COR-L47 (cell line): ENCODE results near the gene A4GALT.
"Not testable (repeated sequence)": the region's sequence is repeated elsewhere in the genome, so short reads cannot be mapped to it uniquely, and the experiment has no call there.

Experiments
- DNase-seq: peaks from one replicate; lab custom pipeline; 2025; lab: John Stamatoyannopoulos, UW

Gene A4GALT

DNA sequence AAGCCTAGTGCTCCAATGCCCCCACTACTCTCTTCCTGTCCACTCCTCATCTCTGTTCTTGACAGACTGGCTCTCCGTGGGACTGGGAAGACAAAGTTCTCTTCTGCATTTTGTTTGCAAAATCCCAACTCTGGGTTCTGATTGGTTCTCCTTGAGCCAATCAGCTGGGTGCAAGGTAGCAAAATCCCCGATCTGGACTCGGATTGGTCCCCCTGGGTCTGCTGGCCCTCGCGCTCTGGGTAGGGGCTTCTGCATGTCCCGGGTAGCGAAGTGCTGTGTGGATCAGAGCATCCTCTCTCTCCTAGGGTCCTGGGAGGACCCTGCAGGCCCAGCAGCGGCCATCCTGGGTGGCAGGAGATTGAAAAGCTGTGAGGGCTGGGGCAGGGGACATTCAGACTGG lies 22.3 kb upstream of the A4GALT start:
- DNase-seq = no peak

DNA sequence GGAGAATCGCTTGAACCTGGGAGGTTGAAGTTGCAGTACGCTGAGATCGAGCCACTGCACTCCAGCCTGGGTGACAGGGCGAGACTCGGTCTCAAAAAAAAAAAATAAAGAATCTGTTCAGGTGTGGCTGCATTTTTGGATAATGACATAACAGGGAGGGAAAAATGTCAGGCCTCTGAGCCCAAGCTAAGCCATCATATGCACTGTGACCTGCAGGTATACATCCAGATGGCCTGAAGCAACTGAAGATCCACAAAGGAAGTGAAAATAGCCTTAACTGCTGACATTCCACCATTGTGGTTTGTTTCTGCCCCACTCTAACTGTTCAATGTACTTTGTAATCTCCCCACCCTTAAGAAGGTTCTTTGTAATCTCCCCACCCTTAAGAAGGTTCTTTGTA lies 19.6 kb upstream of the A4GALT start:
- not testable (repeated sequence) for DNase-seq

DNA sequence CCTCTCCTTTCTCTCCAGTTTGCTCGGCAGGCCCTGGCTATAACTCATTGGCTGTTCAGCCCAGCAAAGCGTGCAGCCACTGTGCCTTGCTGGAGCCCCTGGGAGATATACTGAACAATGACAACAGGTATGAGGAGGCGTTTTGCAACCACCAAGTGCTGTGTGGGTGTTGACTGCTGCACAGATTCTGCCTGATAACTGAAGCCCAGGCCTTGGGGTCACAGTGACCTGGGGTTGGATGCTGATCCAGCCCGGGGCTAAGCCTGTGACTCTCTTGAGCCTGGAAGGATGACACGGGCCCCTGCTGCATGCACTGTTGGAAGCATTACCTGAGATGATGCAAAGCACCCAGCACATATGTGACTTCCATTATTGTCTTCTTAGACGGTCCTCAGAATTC lies 13.7 kb upstream of the A4GALT start:
- DNase-seq = no peak

DNA sequence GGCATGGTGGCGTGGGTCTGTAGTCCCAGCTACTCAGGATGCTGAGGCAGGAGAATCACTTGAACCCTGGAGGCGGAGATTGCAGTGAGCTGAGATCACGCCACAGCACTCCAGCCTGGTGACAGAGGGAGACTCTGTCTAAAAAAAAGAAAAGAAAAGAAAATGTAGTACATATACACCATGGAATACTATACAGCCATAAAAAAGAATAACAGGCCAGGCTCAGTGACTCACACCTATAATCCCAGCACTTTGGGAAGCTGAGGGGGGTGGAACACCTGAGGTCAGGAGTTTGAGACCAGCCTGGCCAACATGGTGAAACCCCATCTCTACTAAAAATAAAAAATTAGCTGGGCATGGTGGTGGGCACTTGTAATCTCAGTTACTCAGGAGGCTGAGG lies 12.7 kb upstream of the A4GALT start:
- not testable (repeated sequence) for DNase-seq

DNA sequence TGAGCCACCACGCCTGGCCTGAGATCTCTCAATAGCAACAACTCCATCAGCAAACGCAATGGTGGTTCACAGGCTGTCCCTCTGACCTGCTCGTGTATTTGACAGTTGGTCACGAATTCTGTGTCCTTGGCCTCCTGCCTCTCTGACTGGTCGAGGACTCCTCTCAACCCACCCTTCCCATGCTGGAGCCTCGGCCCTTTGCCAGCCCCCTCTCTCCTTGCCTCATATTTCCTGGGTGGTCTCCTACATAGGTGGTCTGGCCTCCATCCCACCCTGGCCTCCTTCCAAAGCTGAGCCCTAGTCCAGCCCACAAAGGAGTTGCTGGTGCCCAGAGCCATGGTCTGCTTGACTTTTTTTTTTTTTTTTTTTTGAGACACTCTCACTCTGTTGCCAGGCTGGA lies 11.4 kb upstream of the A4GALT start:
- no peak for DNase-seq

DNA sequence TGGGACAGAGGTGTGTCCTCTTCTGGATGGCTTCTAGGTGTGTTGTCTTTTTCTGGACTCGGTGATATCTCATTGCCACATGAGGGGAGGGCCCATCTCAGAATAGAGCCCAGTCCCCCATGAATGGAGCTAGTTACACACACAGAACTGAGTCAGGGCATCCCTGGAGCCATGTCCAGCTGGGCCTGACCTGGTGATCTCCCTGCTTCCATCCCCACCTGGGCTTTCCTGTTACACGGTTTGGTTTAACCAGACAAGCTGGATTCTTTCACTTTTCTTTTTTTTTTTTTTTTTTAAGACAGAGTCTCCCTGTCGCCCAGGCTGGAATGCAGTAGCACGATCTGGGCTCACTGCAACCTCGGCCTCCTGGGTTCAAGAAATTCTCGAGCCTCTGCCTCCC lies 6.1 kb upstream of the A4GALT start:
- no peak for DNase-seq

DNA sequence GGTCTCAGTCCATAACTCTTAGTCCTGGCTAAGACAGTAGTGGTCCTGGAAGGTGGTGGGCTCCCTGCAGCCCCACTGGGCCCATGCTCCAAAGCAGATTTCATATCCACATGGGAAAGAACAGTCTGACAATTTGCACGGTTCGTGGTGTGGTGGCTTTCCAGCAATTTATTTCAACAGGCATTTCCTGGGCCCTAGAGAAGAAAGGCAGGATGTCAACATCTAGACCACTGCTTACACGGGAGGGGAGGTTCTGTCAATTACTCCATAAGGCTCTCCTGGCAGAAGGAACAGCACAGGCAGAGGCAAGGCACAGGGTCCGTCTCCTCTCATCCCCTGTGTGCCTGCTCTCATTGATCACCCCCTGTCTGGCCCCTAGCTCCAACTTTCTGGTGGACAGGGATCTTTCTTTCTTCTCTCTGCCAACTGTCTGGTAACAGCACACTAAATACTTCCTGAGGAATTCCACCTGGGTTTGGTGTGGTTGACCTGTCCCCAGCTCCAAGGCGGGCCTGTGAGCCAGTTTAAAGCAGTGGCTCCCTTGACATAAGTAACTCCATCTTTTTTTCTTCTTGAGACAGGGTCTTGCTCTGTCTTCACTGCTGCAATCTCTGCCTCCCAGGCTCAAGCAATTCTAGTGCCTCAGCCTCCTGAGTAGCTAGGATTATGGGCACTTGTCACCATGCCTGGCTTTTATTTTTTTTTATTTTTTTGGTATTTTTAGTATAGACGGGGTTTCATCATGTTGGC lies 5.1 kb upstream of the A4GALT start:
- no peak for DNase-seq

DNA sequence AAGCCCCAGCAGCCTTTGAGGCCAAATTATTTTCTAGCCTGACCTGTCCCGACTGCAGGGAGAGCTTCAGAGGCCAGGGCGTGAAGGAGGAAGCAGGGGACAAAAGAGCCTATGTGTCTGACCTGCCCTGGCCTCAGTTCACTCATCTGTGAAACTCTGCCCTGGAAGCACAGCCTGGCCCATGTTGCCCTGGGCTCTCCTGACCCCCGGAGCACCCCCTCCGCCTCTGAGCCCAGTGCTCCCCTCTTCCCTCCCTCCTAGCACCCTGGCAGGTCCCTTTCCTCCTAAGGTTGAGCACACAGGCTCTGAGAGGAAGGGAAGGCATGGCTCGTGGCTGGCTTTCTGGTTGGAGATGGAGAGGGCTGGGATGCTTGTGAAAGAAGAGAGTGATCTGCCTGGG lies 3.4 kb upstream of the A4GALT start:
- no peak for DNase-seq

DNA sequence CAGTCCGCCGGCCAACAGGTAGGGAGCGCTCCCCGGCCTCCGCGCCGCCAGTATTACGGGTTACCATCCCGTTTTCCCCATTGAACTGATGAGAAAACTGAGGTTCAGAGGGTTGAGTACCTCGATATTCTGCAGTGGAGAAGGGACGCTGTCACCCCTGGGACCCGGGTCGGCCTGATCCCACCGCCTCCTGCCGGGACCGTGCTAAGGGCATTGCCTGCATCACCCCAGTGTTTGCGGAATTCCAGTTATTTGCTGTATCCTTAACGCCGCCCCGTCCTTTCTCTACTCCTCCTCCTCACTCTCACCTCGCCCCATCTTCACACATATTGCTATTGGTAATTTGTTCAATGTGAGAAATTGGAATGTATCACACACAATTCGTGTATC lies 370 bp upstream of the A4GALT start:
- no peak for DNase-seq

DNA sequence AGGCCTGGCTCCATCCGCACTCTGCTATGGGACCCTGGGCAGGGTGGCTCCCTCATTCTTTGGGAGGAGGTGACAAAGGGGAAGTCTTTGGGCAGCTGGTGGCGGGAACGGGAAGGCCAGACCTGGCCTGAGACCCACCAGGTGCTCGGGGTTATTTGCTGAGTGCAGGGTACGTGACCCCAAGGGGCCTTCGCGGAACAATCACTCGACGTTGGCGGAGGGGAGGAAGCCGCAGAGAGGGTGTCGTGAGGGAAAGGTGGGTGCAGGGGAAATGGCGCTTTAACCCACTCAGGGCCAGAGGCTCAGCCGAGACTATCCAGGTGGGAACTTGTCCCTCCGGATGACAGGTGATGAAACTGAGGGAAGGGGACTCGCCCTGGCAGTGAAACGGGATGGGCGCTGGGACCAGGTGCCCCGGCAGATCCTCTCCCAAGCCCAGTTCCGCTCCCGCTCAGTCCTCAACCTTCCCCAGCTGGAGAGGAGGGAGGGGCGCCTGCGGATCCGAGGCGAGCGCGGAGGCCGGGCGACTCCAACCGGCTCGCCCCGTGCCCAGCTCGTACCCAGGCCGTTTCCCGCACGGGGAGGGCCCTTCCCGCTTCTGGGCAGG lies 911 bp downstream of the A4GALT start:
- no peak for DNase-seq

DNA sequence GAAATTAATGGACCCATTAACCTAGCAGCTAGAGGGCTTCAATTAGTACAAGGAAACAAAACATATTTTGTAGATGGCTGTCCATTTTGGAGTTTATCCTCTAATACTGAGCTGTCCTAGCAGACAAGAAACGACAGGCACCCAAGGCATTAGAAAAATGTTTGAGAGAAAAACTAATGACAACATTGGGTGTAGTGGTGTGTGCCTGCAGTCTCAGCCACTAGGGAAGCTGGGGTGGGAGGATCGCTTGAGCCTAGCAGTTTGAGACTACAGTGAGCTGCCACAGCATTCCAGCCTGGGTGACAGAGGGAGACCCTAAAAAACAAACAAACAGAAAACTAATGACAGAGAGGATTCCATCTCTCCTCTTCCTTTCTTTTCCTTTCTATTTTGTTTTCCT lies 1.5 kb downstream of the A4GALT start:
- DNase-seq = no peak

DNA sequence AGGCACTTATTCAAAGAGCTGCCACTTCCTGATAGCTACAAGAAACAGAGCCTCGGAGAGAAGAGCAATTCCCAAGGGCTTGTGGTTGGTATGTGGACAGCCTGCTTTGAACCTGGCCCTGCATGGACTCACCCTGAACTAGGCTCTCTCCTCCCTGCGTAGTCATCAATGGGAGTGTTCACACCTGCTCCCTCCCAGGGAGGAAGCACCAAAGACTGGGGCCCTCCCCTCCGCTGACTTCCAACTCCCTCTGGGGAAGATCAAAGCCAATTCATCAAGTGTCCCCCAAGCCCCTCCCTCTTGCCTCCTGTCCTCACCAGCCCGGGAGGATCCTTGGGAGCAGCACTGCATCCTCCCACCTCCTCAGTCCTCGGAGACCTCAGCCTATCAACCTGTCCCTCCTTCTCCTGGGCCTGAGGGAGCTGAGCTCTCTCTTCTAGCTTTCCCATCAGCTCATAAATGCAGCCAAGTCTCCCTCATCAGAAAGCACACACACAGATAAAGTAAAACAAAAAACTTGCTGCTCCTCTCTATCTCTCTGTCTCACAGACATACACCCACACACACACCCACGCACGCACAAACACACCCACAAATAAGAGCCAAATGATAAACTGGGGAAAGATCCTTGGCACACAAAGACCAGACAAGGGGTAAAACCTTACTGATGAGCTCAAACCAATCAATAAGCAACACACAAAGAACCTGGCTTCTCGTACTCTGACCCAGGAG lies 3.3 kb downstream of the A4GALT start:
- DNase-seq = no peak

DNA sequence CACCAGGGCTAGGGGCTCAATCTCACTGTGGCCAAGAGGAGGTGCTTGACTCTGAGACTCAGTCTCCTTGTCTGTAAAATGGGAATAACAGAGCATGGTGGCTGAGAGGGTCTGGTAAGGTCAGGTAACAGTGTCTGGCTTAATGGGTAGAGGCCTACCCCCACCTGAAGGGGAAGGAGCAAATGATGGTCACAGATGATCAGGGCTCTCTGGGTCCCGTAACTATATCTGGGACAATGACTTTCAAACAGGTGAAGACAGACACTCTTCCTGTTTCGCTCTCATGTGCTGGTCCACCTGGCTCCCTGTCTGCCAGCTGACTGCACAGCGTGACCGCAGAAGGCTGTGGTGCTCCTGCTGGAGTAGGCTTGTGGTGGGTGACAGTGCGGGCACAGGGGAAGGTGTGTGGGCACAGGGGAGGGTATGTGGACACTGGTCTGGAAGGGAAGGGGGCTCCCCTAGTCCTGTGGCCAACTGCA lies 4.0 kb downstream of the A4GALT start:
- no peak for DNase-seq

DNA sequence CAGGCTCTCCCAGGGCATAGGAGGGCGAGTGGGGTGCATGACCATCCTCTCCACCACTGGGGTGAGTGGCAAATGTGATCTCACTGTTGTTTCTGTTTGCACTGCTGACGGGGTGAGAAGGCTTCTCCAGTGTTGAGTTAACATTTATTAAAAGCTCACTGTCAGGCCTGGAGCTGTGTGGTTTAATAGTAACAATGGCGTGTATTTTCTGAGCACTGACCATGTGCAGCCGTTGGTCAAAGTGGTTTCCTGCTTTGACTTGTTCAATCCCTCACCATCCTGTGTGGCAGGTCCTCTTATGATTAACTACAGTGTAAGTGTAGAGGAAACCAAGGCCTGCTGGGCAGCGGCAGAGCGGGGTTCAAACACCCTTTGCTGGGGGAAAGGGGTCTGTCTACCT lies 4.4 kb downstream of the A4GALT start:
- no peak for DNase-seq

DNA sequence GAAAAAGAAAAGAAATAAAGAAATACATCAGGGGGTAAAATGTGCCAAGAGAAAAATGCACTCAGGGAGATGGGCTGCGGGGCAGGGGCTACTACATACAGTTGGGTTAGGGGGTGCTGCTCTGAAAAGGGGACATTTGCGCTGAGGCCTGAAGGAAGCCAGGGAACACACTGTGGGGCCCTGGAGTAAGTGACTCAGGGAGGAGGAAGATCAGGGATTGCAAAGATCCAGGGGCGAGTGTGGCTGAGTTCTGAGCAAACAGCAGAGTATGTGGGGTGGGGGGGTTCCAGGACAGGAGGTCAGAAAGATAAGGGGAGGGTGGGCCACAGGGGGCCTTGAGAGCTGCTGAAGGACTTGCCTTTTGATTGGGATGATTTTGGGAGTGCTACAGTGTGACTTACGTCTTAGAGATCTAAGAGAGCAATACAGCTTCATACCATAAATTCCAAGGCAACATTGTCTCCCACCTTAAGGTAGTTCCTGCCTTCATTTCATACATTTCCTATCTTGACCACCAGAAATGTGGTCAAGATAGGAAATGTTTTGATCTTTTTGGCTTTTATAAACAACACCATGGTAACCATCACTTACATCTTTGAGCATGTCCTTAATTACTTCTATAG lies 5.8 kb downstream of the A4GALT start:
- no peak for DNase-seq

DNA sequence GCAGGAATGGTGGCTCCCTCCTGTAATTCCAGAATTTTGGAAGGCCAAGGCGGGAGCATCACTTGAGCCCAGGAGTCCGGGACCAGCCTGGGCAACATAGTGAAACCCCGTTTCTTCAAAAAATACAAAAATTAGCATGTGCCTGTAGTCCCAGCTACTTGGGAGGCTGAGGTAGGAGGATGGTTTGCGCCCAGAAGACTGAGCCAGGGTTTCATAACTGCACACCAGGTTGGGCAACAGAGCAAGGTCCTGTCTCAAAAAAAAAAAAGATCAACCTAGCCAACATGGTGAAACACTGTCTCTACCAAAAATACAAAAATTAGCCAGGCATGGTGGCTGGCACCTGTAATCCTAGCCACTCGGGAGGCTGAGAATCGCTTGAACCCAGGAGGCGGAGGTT lies 6.4 kb downstream of the A4GALT start:
- no peak for DNase-seq

DNA sequence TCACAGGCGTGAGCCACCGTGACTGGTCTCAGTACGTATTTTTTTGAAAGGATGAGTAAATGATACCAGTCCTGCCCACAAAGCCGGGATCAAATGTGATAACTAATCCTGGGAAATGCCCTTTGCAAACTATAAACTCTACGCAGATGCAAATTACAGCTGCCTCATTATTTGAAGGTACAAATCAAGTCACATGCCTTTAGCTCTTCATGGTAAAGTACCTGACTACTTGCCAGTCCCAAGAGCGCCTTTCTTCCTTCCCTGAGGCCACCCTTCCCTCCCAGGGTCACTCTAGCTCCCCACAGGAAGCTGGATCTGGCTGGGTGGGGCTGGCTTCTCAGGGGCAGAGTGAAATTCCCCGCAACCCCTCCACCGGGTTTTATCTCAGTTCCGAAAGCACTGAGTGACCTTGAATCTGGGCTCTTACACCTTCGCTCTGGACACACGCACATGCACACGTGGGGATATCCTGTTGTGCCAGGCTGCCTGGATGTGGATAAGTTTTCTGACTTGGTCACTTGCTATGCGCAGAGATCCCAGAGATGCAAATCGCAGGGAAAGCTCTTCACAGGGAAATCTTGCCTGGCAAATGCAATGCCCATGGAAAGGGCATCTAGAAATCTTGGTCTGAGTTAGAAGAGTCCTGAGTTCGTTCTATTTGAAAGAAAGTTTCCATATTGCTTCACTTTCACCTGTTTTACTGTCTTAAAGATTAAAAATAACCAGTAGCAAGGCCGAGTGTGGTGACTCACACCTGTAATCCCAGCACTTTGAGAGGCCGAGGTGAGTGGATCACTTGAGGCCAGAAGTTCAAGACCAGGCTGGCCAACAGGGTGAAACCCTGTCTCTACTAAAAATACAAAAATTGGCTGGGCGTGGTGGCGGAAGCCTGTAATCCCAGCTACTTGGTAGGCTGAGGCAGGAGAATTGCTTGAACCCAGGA lies 8.5 kb downstream of the A4GALT start:
- DNase-seq = no peak

DNA sequence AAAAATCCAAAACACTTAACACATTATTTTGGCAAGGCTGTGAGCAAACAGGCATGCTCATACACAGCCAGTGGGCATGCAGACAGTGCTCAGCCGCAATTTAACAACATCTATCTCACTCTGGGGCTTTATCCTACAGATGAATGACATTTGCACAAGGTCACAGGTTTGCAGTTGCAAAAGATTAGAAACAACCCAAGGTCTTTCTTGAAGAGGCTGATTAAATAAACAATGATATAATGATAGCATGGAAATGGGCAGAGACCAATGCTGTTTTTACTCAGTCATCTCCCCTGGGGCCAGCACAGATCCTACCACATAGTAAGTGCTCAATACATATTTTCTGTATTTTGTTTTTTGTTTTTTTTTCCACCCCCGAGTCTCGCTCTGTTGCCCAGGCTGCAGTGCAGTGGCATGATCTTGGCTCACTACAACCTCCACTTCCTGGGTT lies 9.4 kb downstream of the A4GALT start:
- DNase-seq = no peak

DNA sequence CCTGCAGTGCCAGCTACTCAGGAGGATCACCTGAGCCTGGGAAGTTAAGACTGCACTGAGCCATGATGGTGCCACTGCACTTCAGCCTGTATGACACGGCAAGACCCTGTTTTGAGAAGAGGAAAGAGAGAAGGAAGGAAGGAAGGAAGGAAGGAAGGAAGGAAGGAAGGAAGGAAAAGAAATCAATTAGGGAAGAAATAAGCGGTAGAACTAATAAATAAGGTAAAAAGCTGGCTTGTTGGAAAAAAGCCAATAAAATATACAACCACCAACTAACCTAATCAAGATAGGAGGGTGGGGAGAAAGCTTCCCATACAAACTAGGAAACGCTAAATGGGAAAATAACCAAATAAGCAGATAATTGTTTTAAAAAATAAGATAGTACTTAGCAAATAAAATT lies 12.3 kb downstream of the A4GALT start:
- no peak for DNase-seq

DNA sequence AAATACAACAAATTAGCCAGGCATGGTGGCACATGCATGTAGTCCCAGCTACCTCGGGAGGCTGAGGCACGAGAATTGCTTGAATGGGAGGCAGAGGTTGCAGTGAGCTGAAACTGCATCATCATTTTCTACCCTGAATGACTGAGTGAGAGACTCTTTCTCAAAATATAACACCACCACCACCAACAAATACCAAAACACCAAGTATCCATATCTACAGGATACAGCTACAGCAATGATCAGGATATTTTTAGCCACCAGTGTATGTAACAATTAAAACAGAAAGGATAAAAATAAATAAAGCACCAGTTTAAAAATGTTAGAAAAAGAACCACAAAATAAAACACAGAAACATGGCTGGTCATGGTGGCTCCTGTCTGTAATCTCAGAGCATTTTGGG lies 13.2 kb downstream of the A4GALT start:
- no peak for DNase-seq

DNA sequence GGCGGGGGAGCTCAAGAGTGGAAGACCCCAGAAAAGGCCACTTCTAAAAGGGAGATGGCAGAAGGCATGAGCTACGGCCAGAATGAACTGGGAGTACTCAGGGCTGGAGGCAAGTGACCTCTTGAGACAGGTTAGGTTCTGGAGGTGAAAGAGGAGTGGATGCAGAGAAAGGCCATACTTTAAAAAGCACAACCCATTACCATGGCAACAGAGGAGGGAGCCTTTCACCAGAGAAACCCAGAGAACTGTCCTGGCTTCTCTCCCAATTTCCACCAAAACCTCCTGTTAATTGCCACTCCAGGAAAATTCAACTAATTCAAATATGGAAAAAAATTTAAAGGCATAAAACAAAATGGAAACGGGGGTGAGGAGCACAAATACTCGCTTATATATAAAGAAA lies 15.8 kb downstream of the A4GALT start:
- DNase-seq = no peak

DNA sequence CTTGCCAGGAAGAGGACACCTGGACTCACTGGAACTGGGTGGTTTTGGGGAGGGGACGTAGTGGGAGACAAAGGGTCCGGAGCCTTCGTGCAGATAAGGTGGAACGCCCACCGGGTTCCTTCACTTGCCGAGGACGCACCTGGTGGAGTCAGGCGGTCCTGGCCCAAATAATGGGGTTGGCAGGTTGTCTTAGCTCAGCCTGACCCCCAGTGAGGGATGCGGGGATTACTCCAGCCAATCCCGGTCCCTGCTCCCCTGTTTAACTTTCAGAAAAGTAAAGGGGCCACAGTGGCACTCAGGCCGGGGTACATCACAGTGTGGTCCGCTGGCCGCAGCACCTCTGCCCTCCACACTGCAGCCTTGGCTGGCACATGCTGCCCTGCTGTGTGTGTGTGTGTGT lies 18.0 kb downstream of the A4GALT start:
- DNase-seq = no peak
